SU-DHL-6 (cell line): ENCODE results near the gene TNFAIP8.

Source experiments
- EZH2phosphoT487 ChIP-seq: fragments of 200-600 bp; sonication (generic), shearing (Covaris generic); conservative IDR thresholded peaks from 2 replicates; pipeline ENCODE4 v1.6.1; 2018; ENCODE audit warnings: mild to moderate bottlenecking, antibody characterized with exemption, low read length, moderate library complexity, mixed read lengths
- TF ChIP-seq, protein P1 (sequence below): fragments of 200-600 bp; sonication (generic); IDR thresholded peaks from one replicate; pipeline ENCODE4 v1.5.1; 2017; ENCODE audit warnings: antibody characterized with exemption, mild to moderate bottlenecking, low read length, moderate library complexity; ENCODE audit not compliant: insufficient read depth, poor library complexity, severe bottlenecking

DNA sequence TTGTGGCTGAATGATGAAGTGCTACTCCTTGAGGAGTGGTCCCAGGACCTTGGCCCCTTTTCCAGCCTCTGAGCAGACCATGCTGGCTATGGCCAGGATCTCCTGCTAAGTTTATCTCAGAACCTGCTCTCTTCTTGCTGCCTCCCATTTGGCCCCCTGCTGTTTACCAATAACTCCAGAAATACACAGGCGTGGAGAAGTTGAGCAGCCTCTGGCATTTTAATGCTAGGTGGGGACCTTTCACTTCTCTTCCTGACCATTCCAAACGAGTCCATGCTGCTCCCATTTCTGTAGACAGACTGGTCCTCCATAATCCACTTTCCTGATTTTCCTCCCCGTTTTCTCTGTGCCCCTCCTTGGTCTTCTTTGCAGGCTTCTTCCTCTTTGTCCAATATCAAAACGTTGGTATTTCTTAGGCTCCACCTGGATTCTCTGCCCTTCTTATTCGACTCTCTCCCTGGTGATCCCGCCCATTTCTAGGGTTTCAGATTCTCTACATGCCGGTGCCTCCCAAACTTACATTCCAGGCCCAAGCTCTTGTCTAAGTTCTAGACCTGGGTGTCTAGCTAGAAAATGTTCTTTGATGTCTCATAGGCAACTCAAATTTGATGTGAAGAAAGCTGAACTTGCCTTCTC, 33.4 kb upstream of the TNFAIP8 start:
- TF ChIP-seq, protein P1, sequence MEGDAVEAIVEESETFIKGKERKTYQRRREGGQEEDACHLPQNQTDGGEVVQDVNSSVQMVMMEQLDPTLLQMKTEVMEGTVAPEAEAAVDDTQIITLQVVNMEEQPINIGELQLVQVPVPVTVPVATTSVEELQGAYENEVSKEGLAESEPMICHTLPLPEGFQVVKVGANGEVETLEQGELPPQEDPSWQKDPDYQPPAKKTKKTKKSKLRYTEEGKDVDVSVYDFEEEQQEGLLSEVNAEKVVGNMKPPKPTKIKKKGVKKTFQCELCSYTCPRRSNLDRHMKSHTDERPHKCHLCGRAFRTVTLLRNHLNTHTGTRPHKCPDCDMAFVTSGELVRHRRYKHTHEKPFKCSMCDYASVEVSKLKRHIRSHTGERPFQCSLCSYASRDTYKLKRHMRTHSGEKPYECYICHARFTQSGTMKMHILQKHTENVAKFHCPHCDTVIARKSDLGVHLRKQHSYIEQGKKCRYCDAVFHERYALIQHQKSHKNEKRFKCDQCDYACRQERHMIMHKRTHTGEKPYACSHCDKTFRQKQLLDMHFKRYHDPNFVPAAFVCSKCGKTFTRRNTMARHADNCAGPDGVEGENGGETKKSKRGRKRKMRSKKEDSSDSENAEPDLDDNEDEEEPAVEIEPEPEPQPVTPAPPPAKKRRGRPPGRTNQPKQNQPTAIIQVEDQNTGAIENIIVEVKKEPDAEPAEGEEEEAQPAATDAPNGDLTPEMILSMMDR = no peak
- no peak for TF ChIP-seq EZH2phosphoT487
